ENCODE measurements around the gene PRADC1. TPM values are rescaled to one million over a fixed set of nuclear protein-coding genes. Genes with fewer than 3 reads are reported as not detected.

Gene PRADC1
- total and polyA plus RNA-seq, 9 of the 15 experiments (the other 6 are each of a cell fraction or from before 2014, with no cell fraction given), result 7.3 to 47.4 (median 34.2) TPM

GRCh38 chr2:73264783-73265182 lies 31.7 kb upstream of the PRADC1 start:
- Histone ChIP-seq H3K9me3 (replicated peaks; ENCODE audit: control insufficient read depth, insufficient read depth, low read depth, low read length) (no peaks in the 10 kb centered on the region), H2AFZ (ENCODE audit: low read depth, low read length) (no peak overlapping the region), H3K4me1 (replicated peaks in 1 of 2; ENCODE audit: control insufficient read depth in 2 of 2, insufficient read depth in 2 of 2, low read length in 2 of 2) (peaks cover 2 to 9% of the 10 kb centered on the region in 2 experiments; a peak in 2 of 5 replicates), H4K20me1 (replicated peaks; ENCODE audit: control insufficient read depth, insufficient read depth, low read length) (peaks cover 3% of the 10 kb centered on the region; the same call in 1 of the 2 replicates), H3K9me1 (ENCODE audit: control insufficient read depth, insufficient read depth, low read length) (no peaks in the 10 kb centered on the region), H3K4me3 (no peak overlapping the region), H3K4me2 (ENCODE audit: insufficient read depth, low read length) (no peak overlapping the region), H3K27ac (ENCODE audit: extremely low read depth, low read depth, low read length) (no peak overlapping the region), H3K27me3 (ENCODE audit: control insufficient read depth in 2 of 2, insufficient read depth in 2 of 2, low read length in 2 of 2) (peaks cover 0 to 3% of the 10 kb centered on the region in 2 experiments; a peak in 1 of 5 replicates), H3K9ac (ENCODE audit: insufficient read depth in 1 of 2, low read depth in 2 of 2, low read length in 2 of 2) (no peak overlapping the region), H3K79me2 (ENCODE audit: control insufficient read depth, insufficient read depth, low read length) (no peaks in the 10 kb centered on the region), H3K36me3 (ENCODE audit: control insufficient read depth, insufficient read depth, low read length) (peaks cover 6% of the 10 kb centered on the region; the same call in 1 of the 3 replicates)
- ChIA-PET POLR2A (interaction anchor here (0.6 to 1.1 kb wide), 2 partner anchors 11 to 306 kb away, joined by 3 read pairs; no protein-coding TSS in a partner anchor), CTCF (ENCODE audit: low intra/inter-chr PET ratio) (no interaction called here)
- DNase-seq (ENCODE audit: extremely low read depth in 1 of 4, low spot score in 3 of 4) (no peak), FAIRE-seq (no peak), ATAC-seq (no peak)
- 24% methylated on average over 4 of the region's 4 CpGs for WGBS (ENCODE audit: insufficient coverage, low coverage, missing lambda C conversion rate)
- BruUV-seq (replicated peaks), result no TSS peak
- TF ChIP-seq CC2D1A (IDR thresholded peaks at IDR 0.05) (no peak), ZNF280A (IDR thresholded peaks at IDR 0.05; ENCODE audit: low read depth, partially characterized antibody) (no peak), BRD4 (IDR thresholded peaks at IDR 0.05) (no peak), HNRNPK (IDR thresholded peaks at IDR 0.05; ENCODE audit: low read depth, low read length, poor library complexity, severe bottlenecking) (no peak), SRSF3 (IDR thresholded peaks at IDR 0.05; ENCODE audit: insufficient read depth, low read length) (no peak), SRSF7 (optimal IDR thresholded peaks at IDR 0.05; ENCODE audit: low read depth, low read length) (no peak)
- TF ChIP-seq, protein P1, sequence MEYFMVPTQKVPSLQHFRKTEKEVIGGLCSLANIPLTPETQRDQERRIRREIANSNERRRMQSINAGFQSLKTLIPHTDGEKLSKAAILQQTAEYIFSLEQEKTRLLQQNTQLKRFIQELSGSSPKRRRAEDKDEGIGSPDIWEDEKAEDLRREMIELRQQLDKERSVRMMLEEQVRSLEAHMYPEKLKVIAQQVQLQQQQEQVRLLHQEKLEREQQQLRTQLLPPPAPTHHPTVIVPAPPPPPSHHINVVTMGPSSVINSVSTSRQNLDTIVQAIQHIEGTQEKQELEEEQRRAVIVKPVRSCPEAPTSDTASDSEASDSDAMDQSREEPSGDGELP (CRISPR knock-in tag; IDR thresholded peaks at IDR 0.05; ENCODE audit: borderline replicate concordance), result no peak
- in situ Hi-C loops (cut with MboI), result no loop called here
- intact Hi-C loops (cut with micrococcal nuclease), result loop anchor here (5.0 kb wide), 1 partner anchor 177 kb away; no protein-coding TSS in a partner anchor

Data from K562 (cell line).